HEK293 (cell line): ENCODE data around the gene RNF11.

ENCODE experiments used
- REST ChIP-seq: fragments of 450-650 bp; formaldehyde crosslinking; IDR thresholded peaks from 2 replicates; pipeline ENCODE4 v1.5.1; 2016; ENCODE audit warnings: missing biosample characterization, missing genetic modification characterization
- TCF7L2 ChIP-seq: IDR thresholded peaks from 2 replicates; pipeline ENCODE4 v1.6.1; 2011; ENCODE audit warnings: low read depth, mild to moderate bottlenecking, inconsistent platforms, low read length, moderate library complexity, borderline replicate concordance
- ZFP3 ChIP-seq: fragments of 450-650 bp; formaldehyde crosslinking; IDR thresholded peaks from 2 replicates; pipeline ENCODE4 v1.5.1; 2016; ENCODE audit warnings: low read depth, missing biosample characterization, missing genetic modification characterization
- ZNF391 ChIP-seq: fragments of 450-650 bp; formaldehyde crosslinking; IDR thresholded peaks from 2 replicates; pipeline ENCODE4 v1.5.1; 2016; ENCODE audit warnings: low read depth, missing biosample characterization, missing genetic modification characterization, borderline replicate concordance
- TF ChIP-seq, protein P1 (sequence below): fragments of 450-650 bp; formaldehyde crosslinking; IDR thresholded peaks from 2 replicates; pipeline ENCODE4 v1.5.1; 2016; ENCODE audit warnings: missing biosample characterization, missing genetic modification characterization

GRCh38 chr1:51289676-51290488, 53.8 kb downstream of the RNF11 start:
- TF ChIP-seq REST (tag by site-specific recombination) (no peak), ZNF391 (tag by site-specific recombination) (no peak), TCF7L2 (no peak), ZFP3 (tag by site-specific recombination) (no peak)
- TF ChIP-seq, protein P1, sequence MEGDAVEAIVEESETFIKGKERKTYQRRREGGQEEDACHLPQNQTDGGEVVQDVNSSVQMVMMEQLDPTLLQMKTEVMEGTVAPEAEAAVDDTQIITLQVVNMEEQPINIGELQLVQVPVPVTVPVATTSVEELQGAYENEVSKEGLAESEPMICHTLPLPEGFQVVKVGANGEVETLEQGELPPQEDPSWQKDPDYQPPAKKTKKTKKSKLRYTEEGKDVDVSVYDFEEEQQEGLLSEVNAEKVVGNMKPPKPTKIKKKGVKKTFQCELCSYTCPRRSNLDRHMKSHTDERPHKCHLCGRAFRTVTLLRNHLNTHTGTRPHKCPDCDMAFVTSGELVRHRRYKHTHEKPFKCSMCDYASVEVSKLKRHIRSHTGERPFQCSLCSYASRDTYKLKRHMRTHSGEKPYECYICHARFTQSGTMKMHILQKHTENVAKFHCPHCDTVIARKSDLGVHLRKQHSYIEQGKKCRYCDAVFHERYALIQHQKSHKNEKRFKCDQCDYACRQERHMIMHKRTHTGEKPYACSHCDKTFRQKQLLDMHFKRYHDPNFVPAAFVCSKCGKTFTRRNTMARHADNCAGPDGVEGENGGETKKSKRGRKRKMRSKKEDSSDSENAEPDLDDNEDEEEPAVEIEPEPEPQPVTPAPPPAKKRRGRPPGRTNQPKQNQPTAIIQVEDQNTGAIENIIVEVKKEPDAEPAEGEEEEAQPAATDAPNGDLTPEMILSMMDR, result no peak
